Measurements from ENCODE around the gene FAM47E.

FAM47E gene

GRCh38 chr4:76325072-76325471 lies 73.6 kb downstream of the FAM47E start:
- no peak for DNase-seq (ENCODE audit: low read depth)
- no peak for TF ChIP-seq CTCF (IDR thresholded peaks at IDR 0.05; ENCODE audit: insufficient read depth, low read depth, low read length, missing control alignments)
- no peak overlapping the region for H3K4me3 ChIP-seq (ENCODE audit: low read length)

DNA sequence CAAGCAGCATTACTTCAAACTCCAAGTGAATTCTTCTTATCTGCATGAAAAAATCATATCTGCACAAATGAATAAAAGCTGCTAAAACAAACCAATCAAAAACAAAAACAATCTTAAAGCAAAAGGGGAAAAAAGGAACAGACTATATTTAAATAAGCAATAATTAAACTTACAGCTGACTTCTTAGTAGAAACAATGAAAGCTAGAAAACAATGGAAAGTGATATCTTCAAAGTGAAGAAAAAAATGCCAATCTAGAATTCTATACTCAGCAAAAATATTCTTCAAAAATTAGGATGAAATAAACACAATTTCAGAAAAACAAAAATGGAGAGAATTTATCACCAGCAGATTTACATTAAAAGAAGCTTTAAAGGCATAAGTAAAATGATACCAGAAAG lies 75.0 kb downstream of the FAM47E start:
- no peak for DNase-seq (ENCODE audit: low read depth)
- no peak for TF ChIP-seq CTCF (IDR thresholded peaks at IDR 0.05; ENCODE audit: insufficient read depth, low read depth, low read length, missing control alignments)
- H3K4me3 ChIP-seq (ENCODE audit: low read length), result no peak overlapping the region

Measured in epithelial cell of esophagus (primary cell).